Liver (tissue), 9 donors: Measurements from ENCODE around the gene DDI1. TPM values are rescaled to one million over a fixed set of nuclear protein-coding genes. Genes with fewer than 3 reads are reported as not detected.

ENCODE experiments used
- DNase-seq: peaks from one replicate; pipeline ENCODE4 v3.0.0-alpha.2; 2017; ENCODE audit warnings: low spot score
- H3K27ac ChIP-seq, 2 donors: one replicate each; pipeline ENCODE4 v1.7.0; 2013; ENCODE audit warnings: inconsistent platforms in 2 of 2, low read length in 2 of 2, control low read depth in 1 of 2, low read depth in 1 of 2, mild to moderate bottlenecking in 1 of 2
- H3K27me3 ChIP-seq, 4 donors: one replicate each; pipeline versions ENCODE4 v1.6.1 to v1.7.0; 2013; ENCODE audit warnings: low read length in 3 of 4, inconsistent platforms in 1 of 4, mild to moderate bottlenecking in 1 of 4, moderate library complexity in 1 of 4; ENCODE audit not compliant: control insufficient read depth in 4 of 4, insufficient read depth in 4 of 4
- H3K36me3 ChIP-seq, 4 donors: one replicate each; pipeline versions ENCODE4 v1.6.1 to v1.7.0; 2013; ENCODE audit warnings: low read length in 3 of 4, mild to moderate bottlenecking in 3 of 4, low read depth in 1 of 4, moderate library complexity in 1 of 4; ENCODE audit not compliant: control insufficient read depth in 4 of 4, insufficient read depth in 3 of 4
- H3K4me1 ChIP-seq, 4 donors: one replicate each; pipeline versions ENCODE4 v1.6.1 to v1.7.0; 2013; ENCODE audit warnings: low read length in 3 of 4, mild to moderate bottlenecking in 3 of 4, moderate library complexity in 1 of 4; ENCODE audit not compliant: control insufficient read depth in 4 of 4, insufficient read depth in 4 of 4
- H3K4me3 ChIP-seq, 3 donors: one replicate each; pipeline versions ENCODE4 v1.6.1 to v1.7.0; 2013; ENCODE audit warnings: low read length in 3 of 3, control low read depth in 1 of 3, low read depth in 1 of 3, mild to moderate bottlenecking in 1 of 3
- H3K9ac ChIP-seq, 2 donors: one replicate each; pipeline ENCODE4 v1.7.0; 2013; ENCODE audit warnings: low read length in 2 of 2, mild to moderate bottlenecking in 2 of 2, moderate library complexity in 2 of 2, control low read depth in 1 of 2, low read depth in 1 of 2
- H3K9me3 ChIP-seq, 4 donors: one replicate each; pipeline versions ENCODE4 v1.6.1 to v1.7.0; 2013; ENCODE audit warnings: low read length in 3 of 4; ENCODE audit not compliant: control insufficient read depth in 4 of 4
- ATF3 ChIP-seq: IDR thresholded peaks from 2 replicates; pipeline ENCODE4 v1.6.1; 2016; ENCODE audit warnings: antibody characterized with exemption
- CTCF ChIP-seq: fragments of 150-350 bp; IDR thresholded peaks from 2 replicates; pipeline ENCODE4 v1.5.1; 2017; ENCODE audit warnings: improper control_type of control experiment, low read depth, low read length; ENCODE audit not compliant: missing input control
- EGR1 ChIP-seq, 2 donors: IDR thresholded peaks; 2 replicates each; pipeline ENCODE4 v1.6.1; 2016 to 2018; ENCODE audit warnings: antibody characterized with exemption in 2 of 2, low read depth in 2 of 2
- FOXA1 ChIP-seq: IDR thresholded peaks from 2 replicates; pipeline ENCODE4 v1.6.1; 2016; ENCODE audit warnings: antibody characterized with exemption
- FOXA2 ChIP-seq: IDR thresholded peaks from 2 replicates; pipeline ENCODE4 v1.6.1; 2016; ENCODE audit warnings: antibody characterized with exemption
- GABPA ChIP-seq, 2 donors: IDR thresholded peaks in 1 of 2; conservative IDR thresholded peaks in 1 of 2; 2 replicates each; pipeline ENCODE4 v1.6.1; 2016; ENCODE audit warnings: antibody characterized with exemption in 2 of 2, mild to moderate bottlenecking in 1 of 2, moderate library complexity in 1 of 2
- HNF4A ChIP-seq, 2 donors: conservative IDR thresholded peaks; 2 replicates each; pipeline ENCODE4 v1.6.1; 2016; ENCODE audit warnings: antibody characterized with exemption in 2 of 2, mild to moderate bottlenecking in 2 of 2
- HNF4G ChIP-seq: IDR thresholded peaks from 2 replicates; pipeline ENCODE4 v1.6.1; 2016; ENCODE audit warnings: antibody characterized with exemption
- JUND ChIP-seq, 2 donors: IDR thresholded peaks; 2 replicates each; pipeline ENCODE4 v1.6.1; 2016; ENCODE audit warnings: antibody characterized with exemption in 2 of 2
- MAX ChIP-seq: IDR thresholded peaks from 2 replicates; pipeline ENCODE4 v1.6.1; 2016; ENCODE audit warnings: antibody characterized with exemption
- NR2F2 ChIP-seq: IDR thresholded peaks from 2 replicates; pipeline ENCODE4 v1.6.1; 2016; ENCODE audit warnings: antibody characterized with exemption
- RAD21 ChIP-seq, 2 donors: IDR thresholded peaks; 2 replicates each; pipeline ENCODE4 v1.6.1; 2016; ENCODE audit warnings: antibody characterized with exemption in 2 of 2, mild to moderate bottlenecking in 2 of 2
- REST ChIP-seq: IDR thresholded peaks from 2 replicates; pipeline ENCODE4 v1.6.1; 2016; ENCODE audit warnings: antibody characterized with exemption, mild to moderate bottlenecking
- RXRA ChIP-seq, 2 donors: IDR thresholded peaks; 2 replicates each; pipeline ENCODE4 v1.6.1; 2017 to 2018; ENCODE audit warnings: antibody characterized with exemption in 2 of 2, mild to moderate bottlenecking in 1 of 2
- SP1 ChIP-seq: IDR thresholded peaks from 2 replicates; pipeline ENCODE4 v1.6.1; 2018; ENCODE audit warnings: antibody characterized with exemption, mild to moderate bottlenecking
- TAF1 ChIP-seq: conservative IDR thresholded peaks from 2 replicates; pipeline ENCODE4 v1.6.1; 2016; ENCODE audit warnings: antibody characterized with exemption, mild to moderate bottlenecking
- YY1 ChIP-seq: IDR thresholded peaks from 2 replicates; pipeline ENCODE4 v1.6.1; 2016; ENCODE audit warnings: antibody characterized with exemption, mild to moderate bottlenecking
- WGBS: extraction: QIAGEN DNeasy Blood & Tissue Kit; methylation state at CpG from one replicate; pipeline ENCODE4 v1.1.7; 2013; 5-methylcytosine and 5-hydroxymethylcytosine counted together
- polyA plus RNA-seq, 2 donors: library from polyadenylated mRNA; stranded (reverse) in 1 of 2; unstranded in 1 of 2; fragments of 200-250 nt in 1 of 2; fragments of >200 nt in 1 of 2; fragmentation: Nextera tagmentation in 1 of 2; extraction: Ambion mirVana in 1 of 2; gene quantifications; one replicate each; pipeline versions ENCODE4 v1.2.1 to v1.2.3, GENCODE V29; 2013 to 2015
- total RNA-seq, 2 donors: library from RNA; depleted of rRNA; stranded (reverse); fragments of >200 nt; gene quantifications; one replicate each; pipeline ENCODE4 v1.2.3, GENCODE V29; 2014
- donor health status: healthy.
- donor health status: healthy.
- donor health status: healthy.
- donor health status: healthy.
- donor health status: healthy.

The DDI1 gene
- total and polyA plus RNA-seq, 4 donors: 0.07 TPM; not detected in 3

- H3K27ac ChIP-seq: no peak overlapping the region
- no peak for TF ChIP-seq TAF1
- no peak for TF ChIP-seq HNF4A (conservative IDR thresholded peaks at IDR 0.05)
- no peak for TF ChIP-seq JUND (IDR thresholded peaks at IDR 0.05)
- TF ChIP-seq GABPA (IDR thresholded peaks at IDR 0.05 in 1 of 2, conservative IDR thresholded peaks at IDR 0.05 in 1 of 2): no peak
- H3K9ac ChIP-seq: no peak overlapping the region
- peaks cover 0 to 4% (median 0%) of the 10 kb centered on the region in 4 donors for H3K27me3 ChIP-seq
- 95% methylated on average over 21 of the region's 21 CpGs for WGBS
- H3K9me3 ChIP-seq: no peaks in the 10 kb centered on the region
- H3K4me1 ChIP-seq: no peaks in the 10 kb centered on the region
- no peak for DNase-seq
- H3K36me3 ChIP-seq: no peaks in the 10 kb centered on the region
- H3K4me3 ChIP-seq: no peak overlapping the region
Observed at GRCh38 chr11:104036995-104037394, 555 bp downstream of the DDI1 start.

GRCh38 chr11:104041792-104042191 is 5.4 kb downstream of the DDI1 start:
- Histone ChIP-seq H3K27ac (no peak overlapping the region), H3K9ac (no peak overlapping the region), H3K36me3 (no peaks in the 10 kb centered on the region), H3K4me1 (no peaks in the 10 kb centered on the region), H3K27me3 (no peaks in the 10 kb centered on the region), H3K9me3 (peaks cover 0 to 1% (median 0%) of the 10 kb centered on the region in 4 donors), H3K4me3 (no peak overlapping the region)
- WGBS: 80% methylated on average over 2 of the region's 2 CpGs
- DNase-seq: no peak
- TF ChIP-seq MAX: no peak
- TF ChIP-seq FOXA1: no peak
- TF ChIP-seq NR2F2: no peak
- TF ChIP-seq RXRA (IDR thresholded peaks at IDR 0.05): no peak
- no peak for TF ChIP-seq FOXA2
- no peak for TF ChIP-seq HNF4A (conservative IDR thresholded peaks at IDR 0.05)
- TF ChIP-seq ATF3: no peak
- no peak for TF ChIP-seq GABPA (IDR thresholded peaks at IDR 0.05 in 1 of 2, conservative IDR thresholded peaks at IDR 0.05 in 1 of 2)
- TF ChIP-seq EGR1 (IDR thresholded peaks at IDR 0.05; ENCODE audit: low read depth in 2 of 2): no peak
- no peak for TF ChIP-seq JUND (IDR thresholded peaks at IDR 0.05)
- TF ChIP-seq REST: no peak
- no peak for TF ChIP-seq HNF4G
- no peak for TF ChIP-seq YY1
- TF ChIP-seq RAD21 (IDR thresholded peaks at IDR 0.05): no peak
- no peak for TF ChIP-seq CTCF
- no peak for TF ChIP-seq TAF1
- no peak for TF ChIP-seq SP1
